ENCODE results near the gene MUC12. TPM values are rescaled to one million over a fixed set of nuclear protein-coding genes. Genes with fewer than 3 reads are reported as not detected.

Gene MUC12
- total and polyA plus RNA-seq, 2 of the 8 experiments (the other 6 are each of a cell fraction or from before 2014, with no cell fraction given), result 7.7 to 16.2 TPM

DNA sequence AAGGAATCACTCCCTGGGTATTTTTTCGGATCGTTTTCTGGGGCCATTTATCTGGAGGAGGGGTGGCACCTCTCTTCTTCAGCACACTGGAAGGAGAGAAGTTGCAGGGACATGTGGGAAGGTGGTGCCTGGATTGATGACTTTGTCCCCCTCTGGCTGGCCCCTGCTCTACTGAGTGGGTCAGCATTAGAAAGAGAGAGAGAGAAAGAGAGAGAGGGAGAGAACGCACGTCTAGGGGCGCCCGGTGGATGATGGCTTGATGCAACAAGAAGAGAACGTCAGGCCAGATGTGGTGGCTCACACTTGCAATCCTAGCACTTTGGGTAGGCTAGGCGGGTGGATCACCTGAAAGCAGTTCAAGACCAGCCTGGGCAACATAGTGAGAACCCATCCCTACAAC, 5.5 kb upstream of the MUC12 start (continued):
- no peak for TF ChIP-seq HDAC6 (IDR thresholded peaks at IDR 0.05; ENCODE audit: low read depth, low read length)
- no peak for TF ChIP-seq ZNF274 (IDR thresholded peaks at IDR 0.05; ENCODE audit: borderline replicate concordance, extremely low read depth, low read length)
- no peak for TF ChIP-seq CEBPB (IDR thresholded peaks at IDR 0.05; ENCODE audit: low read depth, low read length)
- no peak for TF ChIP-seq CREB1 (IDR thresholded peaks at IDR 0.05)
